Measurements from ENCODE around the gene PNLIPRP3. TPM values are rescaled to one million over a fixed set of nuclear protein-coding genes. Genes with fewer than 3 reads are reported as not detected.

The PNLIPRP3 gene
- total RNA-seq, 2 donors from 2014 or later, result 0.14 TPM; not detected in 1

GRCh38 chr10:116410351-116410750, 17.3 kb upstream of the PNLIPRP3 start:
- TF ChIP-seq POLR2AphosphoS5 (IDR thresholded peaks at IDR 0.05) (no peak), CTCF (IDR thresholded peaks at IDR 0.05) (no peak), POLR2A (IDR thresholded peaks at IDR 0.05) (no peak)
- 67% methylated on average over 5 of the region's 5 CpGs for WGBS

GRCh38 chr10:116417821-116418220, 9.8 kb upstream of the PNLIPRP3 start:
- WGBS, result 75% methylated on average over 2 of the region's 2 CpGs
- intact Hi-C loops (cut with DNase I), result no loop called here
- TF ChIP-seq CTCF (IDR thresholded peaks at IDR 0.05) (no peak), POLR2A (IDR thresholded peaks at IDR 0.05) (no peak), POLR2AphosphoS5 (IDR thresholded peaks at IDR 0.05) (no peak)
- no peak overlapping the region for H3K27ac ChIP-seq
- H3K4me1 ChIP-seq (replicated peaks), result no peaks in the 10 kb centered on the region
- H3K36me3 ChIP-seq, result no peaks in the 10 kb centered on the region
- H3K27me3 ChIP-seq (replicated peaks; ENCODE audit: insufficient read depth), result no peaks in the 10 kb centered on the region
- H3K9me3 ChIP-seq, result no peaks in the 10 kb centered on the region
- no peak overlapping the region for H3K4me3 ChIP-seq
- no peak for DNase-seq (ENCODE audit: low spot score)

More at GRCh38 chr10:116410351-116410750, 17.3 kb upstream of the PNLIPRP3 start:
- no peaks in the 10 kb centered on the region for H3K27me3 ChIP-seq (replicated peaks; ENCODE audit: insufficient read depth)
- H3K9me3 ChIP-seq, result no peaks in the 10 kb centered on the region
- no peaks in the 10 kb centered on the region for H3K4me1 ChIP-seq (replicated peaks)
- H3K4me3 ChIP-seq, result no peak overlapping the region
- H3K27ac ChIP-seq, result no peak overlapping the region
- H3K36me3 ChIP-seq, result no peaks in the 10 kb centered on the region
- no peak for DNase-seq (ENCODE audit: low spot score)
- intact Hi-C loops (cut with DNase I), result no loop called here

- intact Hi-C loops (cut with DNase I), result no loop called here
- DNase-seq (ENCODE audit: low spot score), result no peak
- 72% methylated on average over 1 of the region's 1 CpG for WGBS
These were observed 9.3 kb upstream of the PNLIPRP3 start for GRCh38 chr10:116418389-116418788.

GRCh38 chr10:116421815-116422214, 5.8 kb upstream of the PNLIPRP3 start:
- Histone ChIP-seq H3K9me3 (no peaks in the 10 kb centered on the region), H3K27ac (no peak overlapping the region), H3K27me3 (replicated peaks; ENCODE audit: insufficient read depth) (no peaks in the 10 kb centered on the region), H3K4me3 (no peak overlapping the region), H3K4me1 (replicated peaks) (no peaks in the 10 kb centered on the region), H3K36me3 (no peaks in the 10 kb centered on the region)
- no peak for DNase-seq (ENCODE audit: low spot score)
- intact Hi-C loops (cut with DNase I), result no loop called here
- 95% methylated on average over 1 of the region's 1 CpG for WGBS
- TF ChIP-seq CTCF (IDR thresholded peaks at IDR 0.05) (no peak), POLR2AphosphoS5 (IDR thresholded peaks at IDR 0.05) (no peak), POLR2A (IDR thresholded peaks at IDR 0.05) (no peak)

More at GRCh38 chr10:116418389-116418788, 9.3 kb upstream of the PNLIPRP3 start:
- no peak overlapping the region for H3K4me3 ChIP-seq
- no peaks in the 10 kb centered on the region for H3K27me3 ChIP-seq (replicated peaks; ENCODE audit: insufficient read depth)
- TF ChIP-seq POLR2AphosphoS5 (IDR thresholded peaks at IDR 0.05) (no peak), CTCF (IDR thresholded peaks at IDR 0.05) (no peak), POLR2A (IDR thresholded peaks at IDR 0.05) (no peak)
- H3K36me3 ChIP-seq, result no peaks in the 10 kb centered on the region
- no peaks in the 10 kb centered on the region for H3K4me1 ChIP-seq (replicated peaks)
- no peak overlapping the region for H3K27ac ChIP-seq
- no peaks in the 10 kb centered on the region for H3K9me3 ChIP-seq

- no peak overlapping the region for H3K4me3 ChIP-seq
- peak; percentile 6 for DNase-seq (ENCODE audit: low spot score)
- WGBS, result 56% methylated on average over 4 of the region's 4 CpGs
- H3K27ac ChIP-seq, result no peak overlapping the region
- TF ChIP-seq CTCF (IDR thresholded peaks at IDR 0.05), result no peak
- TF ChIP-seq POLR2AphosphoS5 (IDR thresholded peaks at IDR 0.05), result peak; percentile 34
- no peaks in the 10 kb centered on the region for H3K36me3 ChIP-seq
- no peaks in the 10 kb centered on the region for H3K9me3 ChIP-seq
- H3K4me1 ChIP-seq (replicated peaks), result no peaks in the 10 kb centered on the region
- intact Hi-C loops (cut with DNase I), result no loop called here
- no peaks in the 10 kb centered on the region for H3K27me3 ChIP-seq (replicated peaks; ENCODE audit: insufficient read depth)
These were observed 1.8 kb downstream of the PNLIPRP3 start for GRCh38 chr10:116429288-116429977.
